PFSK-1 (cell line): Measurements from ENCODE around the gene HPCAL4.

ENCODE experiments used
- FOXP2 ChIP-seq: optimal IDR thresholded peaks from 2 replicates; pipeline ENCODE3; 2011; ENCODE audit warnings: borderline replicate concordance, control low read depth, inconsistent platforms; ENCODE audit not compliant: insufficient read depth; ENCODE audit errors: extremely low read length, extremely low read depth
- POLR2AphosphoS5 ChIP-seq: IDR thresholded peaks from 2 replicates; pipeline ENCODE4 v1.6.1; 2012; ENCODE audit warnings: low read depth, mild to moderate bottlenecking, control low read depth, low read length, moderate library complexity
- REST ChIP-seq, 2 experiments: IDR thresholded peaks; 2 replicates each; pipeline versions ENCODE4 v1.6.1 to v1.8.0; 2011 to 2012; ENCODE audit warnings: low read depth in 2 of 2, low read length in 2 of 2, control low read depth in 1 of 2, inconsistent platforms in 1 of 2, mild to moderate bottlenecking in 1 of 2, moderate library complexity in 1 of 2; ENCODE audit not compliant: insufficient read depth in 1 of 2
- SIN3A ChIP-seq: IDR thresholded peaks from 2 replicates; pipeline ENCODE4 v1.6.1; 2012; ENCODE audit warnings: mild to moderate bottlenecking, low read length, moderate library complexity, borderline replicate concordance; ENCODE audit not compliant: insufficient read depth
- TAF1 ChIP-seq: IDR thresholded peaks from 2 replicates; pipeline ENCODE4 v1.6.1; 2012; ENCODE audit warnings: low read length, control low read depth, borderline replicate concordance; ENCODE audit not compliant: insufficient read depth

HPCAL4 gene

DNA sequence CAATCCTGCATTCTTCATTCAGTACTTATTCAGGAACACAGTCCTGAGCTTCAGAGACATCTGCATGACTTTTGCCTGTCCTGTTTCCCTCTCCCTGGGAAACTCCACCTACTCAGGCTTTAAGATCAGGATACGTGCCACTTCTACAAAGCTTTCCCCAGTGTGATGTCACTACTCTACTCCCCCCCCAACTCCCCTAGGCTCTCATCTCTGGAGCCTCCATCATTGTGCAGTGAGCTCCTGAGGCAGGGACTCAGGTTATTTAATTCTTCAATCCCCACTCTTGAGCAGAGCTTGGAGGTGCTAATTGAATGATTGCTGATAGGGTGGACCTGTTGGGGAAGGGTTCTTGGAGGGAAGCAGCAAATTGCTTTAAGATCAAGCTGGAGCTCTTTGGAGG is 20.5 kb downstream of the HPCAL4 start:
- TF ChIP-seq SIN3A, result no peak
- TF ChIP-seq TAF1, result no peak
- TF ChIP-seq REST (IDR thresholded peaks at IDR 0.05; ENCODE audit: insufficient read depth in 1 of 2, low read depth in 2 of 2, low read length in 2 of 2), result no peak
- TF ChIP-seq FOXP2, result no peak
- no peak for TF ChIP-seq POLR2AphosphoS5

DNA sequence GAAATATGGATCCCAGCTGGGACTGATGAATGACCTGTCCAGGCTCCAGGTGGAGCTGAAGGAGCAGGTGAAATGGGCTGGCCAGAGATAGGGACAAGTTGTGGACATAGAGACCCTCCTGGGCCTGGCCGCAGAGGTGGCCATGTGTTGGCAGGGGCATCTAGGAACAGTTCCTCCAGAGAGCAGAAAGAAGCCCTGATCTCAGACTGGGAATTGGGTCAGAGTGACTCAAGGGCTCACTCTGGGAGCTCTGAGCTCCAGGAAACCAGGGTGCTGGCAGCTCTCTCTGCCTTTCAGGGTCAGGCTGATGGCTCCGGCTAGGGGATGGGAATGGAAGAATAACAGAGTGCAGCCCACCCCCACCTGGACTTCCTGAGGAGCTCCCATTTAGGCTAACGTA is 22.3 kb downstream of the HPCAL4 start:
- TF ChIP-seq REST (IDR thresholded peaks at IDR 0.05; ENCODE audit: insufficient read depth in 1 of 2, low read depth in 2 of 2, low read length in 2 of 2), result no peak
- TF ChIP-seq SIN3A, result no peak
- TF ChIP-seq POLR2AphosphoS5, result no peak
- no peak for TF ChIP-seq TAF1
- TF ChIP-seq FOXP2, result no peak

- no peak for TF ChIP-seq TAF1
- no peak for TF ChIP-seq SIN3A
Observed at GRCh38 chr1:39668111-39668510, 23.1 kb downstream of the HPCAL4 start.

GRCh38 chr1:39666772-39667171 is 24.5 kb downstream of the HPCAL4 start:
- TF ChIP-seq POLR2AphosphoS5, result no peak
- no peak for TF ChIP-seq FOXP2
- no peak for TF ChIP-seq REST (IDR thresholded peaks at IDR 0.05; ENCODE audit: insufficient read depth in 1 of 2, low read depth in 2 of 2, low read length in 2 of 2)
- TF ChIP-seq TAF1, result no peak

- TF ChIP-seq SIN3A (no peak), FOXP2 (no peak), TAF1 (no peak), POLR2AphosphoS5 (no peak), REST (IDR thresholded peaks at IDR 0.05; ENCODE audit: insufficient read depth in 1 of 2, low read depth in 2 of 2, low read length in 2 of 2) (no peak)
Observed at GRCh38 chr1:39663559-39663958, 27.7 kb downstream of the HPCAL4 start.

GRCh38 chr1:39662861-39663260 is 28.4 kb downstream of the HPCAL4 start:
- TF ChIP-seq FOXP2, result no peak
- TF ChIP-seq REST (IDR thresholded peaks at IDR 0.05; ENCODE audit: insufficient read depth in 1 of 2, low read depth in 2 of 2, low read length in 2 of 2), result no peak
- TF ChIP-seq POLR2AphosphoS5, result no peak
- no peak for TF ChIP-seq TAF1
- no peak for TF ChIP-seq SIN3A
